ENCODE results near the gene TSPAN16.
"Not testable (repeated sequence)": the region's sequence is repeated elsewhere in the genome, so short reads cannot be mapped to it uniquely, and the experiment has no call there.

Gene TSPAN16

GRCh38 chr19:11321191-11322126, 25.5 kb downstream of the TSPAN16 start:
- no peak for DNase-seq

- DNase-seq = no peak
Measured at GRCh38 chr19:11322269-11323024, 26.5 kb downstream of the TSPAN16 start.

GRCh38 chr19:11323601-11324078, 27.7 kb downstream of the TSPAN16 start:
- no peak for DNase-seq

- DNase-seq = no peak
Measured at GRCh38 chr19:11324079-11324661, 28.2 kb downstream of the TSPAN16 start.

GRCh38 chr19:11324748-11325389, 28.9 kb downstream of the TSPAN16 start:
- DNase-seq = no peak

GRCh38 chr19:11325544-11325943, 29.6 kb downstream of the TSPAN16 start:
- DNase-seq = no peak

GRCh38 chr19:11330127-11330526, 34.2 kb downstream of the TSPAN16 start:
- no peak for DNase-seq

GRCh38 chr19:11331502-11331901, 35.5 kb downstream of the TSPAN16 start:
- no peak for DNase-seq

- DNase-seq = no peak
Measured at GRCh38 chr19:11332822-11333221, 36.9 kb downstream of the TSPAN16 start.

- DNase-seq = not testable (repeated sequence)
Measured at GRCh38 chr19:11333838-11334237, 37.9 kb downstream of the TSPAN16 start.

GRCh38 chr19:11335449-11336146, 39.6 kb downstream of the TSPAN16 start:
- DNase-seq = no peak

GRCh38 chr19:11337080-11337479, 41.1 kb downstream of the TSPAN16 start:
- no peak for DNase-seq

GRCh38 chr19:11338121-11338520, 42.2 kb downstream of the TSPAN16 start:
- DNase-seq = no peak

GRCh38 chr19:11338569-11339253, 42.8 kb downstream of the TSPAN16 start:
- no peak for DNase-seq

- peak; percentile 66 for DNase-seq
Measured at GRCh38 chr19:11339254-11340098, 43.5 kb downstream of the TSPAN16 start, which contains the start of gene RAB3D. Gene RAB3D (minus strand): TSS chr19:11339657. CDS start chr19:11337399, 2,258 bp downstream.

- DNase-seq = not testable (repeated sequence)
Measured at GRCh38 chr19:11340099-11340467, 44.1 kb downstream of the TSPAN16 start.

GRCh38 chr19:11342429-11342828, 46.5 kb downstream of the TSPAN16 start:
- no peak for DNase-seq

- no peak for DNase-seq
Measured at GRCh38 chr19:11345122-11345803, 49.3 kb downstream of the TSPAN16 start.

GRCh38 chr19:11346104-11346940, 50.4 kb downstream of the TSPAN16 start, which contains the start of the genes CCDC159 and TMEM205:
Gene CCDC159 (plus strand): TSS chr19:11346519. CDS start chr19:11346607, 88 bp downstream.
Gene TMEM205 (minus strand): TSS chr19:11346268. CDS start chr19:11345619, 649 bp downstream.
- peak; percentile 99 for DNase-seq

Measured in activated gamma-delta T cell treated with Interleukin-2 at 50 U/mL for 16 hours (primary cell).